Stomach (tissue), 9 donors: ENCODE data around the gene PLA2G3. TPM values are rescaled to one million over a fixed set of nuclear protein-coding genes. Genes with fewer than 3 reads are reported as not detected.

Experiments
- DNase-seq, 2 donors: peaks; one replicate each; pipeline versions ENCODE4 v3.0.0 to v3.0.0-alpha.2; 2013 to 2019
- H3K27ac ChIP-seq, 5 donors: fragments of 200-600 bp in 4 of 5; sonication (generic) in 4 of 5; one replicate each; pipeline ENCODE4 v1.5.1; 2013 to 2019; ENCODE audit warnings: mild to moderate bottlenecking in 1 of 5, moderate library complexity in 1 of 5
- H3K27me3 ChIP-seq, 3 donors: fragments of 200-600 bp; sonication (generic); one replicate each; pipeline ENCODE4 v1.5.1; 2017 to 2019; ENCODE audit warnings: mixed run types in 1 of 3
- H3K36me3 ChIP-seq, 4 donors: fragments of 200-600 bp; sonication (generic); 1 replicate in 3 of 4; 2 replicates in 1 of 4; pipeline ENCODE4 v1.5.1; 2016 to 2019
- H3K4me1 ChIP-seq, 4 donors: fragments of 200-600 bp; sonication (generic); one replicate each; pipeline ENCODE4 v1.5.1; 2016 to 2019
- H3K4me3 ChIP-seq, 4 donors: fragments of 200-600 bp; sonication (generic) in 3 of 4; one replicate each; pipeline ENCODE4 v1.5.1; 2016 to 2019; ENCODE audit warnings: mild to moderate bottlenecking in 1 of 4
- H3K9me3 ChIP-seq, 4 donors: fragments of 200-600 bp; sonication (generic); one replicate each; pipeline ENCODE4 v1.5.1; 2016 to 2019
- EP300 ChIP-seq: sonication (generic); formaldehyde crosslinking; IDR thresholded peaks from one replicate; pipeline ENCODE4 v1.6.1; 2017; ENCODE audit warnings: antibody characterized with exemption
- POLR2A ChIP-seq, 4 donors: fragments of 450-650 bp; IDR thresholded peaks; one replicate each; pipeline ENCODE4 v1.6.1; 2016; ENCODE audit warnings: antibody characterized with exemption in 4 of 4, control low read depth in 2 of 4, mild to moderate bottlenecking in 1 of 4, moderate library complexity in 1 of 4
- POLR2AphosphoS5 ChIP-seq, 3 donors: sonication (generic); formaldehyde crosslinking; IDR thresholded peaks; one replicate each; pipeline ENCODE4 v1.6.1; 2016; ENCODE audit warnings: antibody characterized with exemption in 3 of 3
- WGBS, 5 donors: extraction: QIAGEN DNeasy Blood & Tissue Kit in 3 of 5; methylation state at CpG; one replicate each; pipeline versions ENCODE4 v1.1.5 to v1.1.7; 2013 to 2018; 5-methylcytosine and 5-hydroxymethylcytosine counted together
- intact Hi-C: fragments of 100-400 bp; cut with DNase I; formaldehyde crosslinking; loops from one replicate; pipeline ENCODE4 v1.15.1; 2023; ENCODE audit warnings: low total_unique reads
- polyA plus RNA-seq, 3 donors: library from polyadenylated mRNA; stranded (reverse); fragments of 200-250 nt; gene quantifications; one replicate each; pipeline ENCODE4 v1.2.3, GENCODE V29; 2013
- total RNA-seq, 5 donors: library from RNA; depleted of rRNA; stranded (reverse); fragments of >200 nt; gene quantifications; one replicate each; pipeline versions ENCODE4 v1.1.0 to v1.2.3, GENCODE V29; 2014 to 2016
- TF ChIP-seq, protein P1 (sequence below), 7 experiments: fragments of 450-650 bp in 4 of 7; fragments of 200-600 bp in 3 of 7; sonication (generic) in 3 of 7; IDR thresholded peaks; one replicate each; pipeline ENCODE4 v1.5.1; 2016 to 2019; ENCODE audit warnings: antibody characterized with exemption in 7 of 7, control low read depth in 2 of 7, mild to moderate bottlenecking in 1 of 7
- donor health status: healthy with polysubstance abuse.
- donor health status: Bipolar disorder and iron deficiency.
- donor health status: healthy.

PLA2G3 gene
- total and polyA plus RNA-seq, 8 donors = 0.75 to 2.5 TPM; not detected in 6

DNA sequence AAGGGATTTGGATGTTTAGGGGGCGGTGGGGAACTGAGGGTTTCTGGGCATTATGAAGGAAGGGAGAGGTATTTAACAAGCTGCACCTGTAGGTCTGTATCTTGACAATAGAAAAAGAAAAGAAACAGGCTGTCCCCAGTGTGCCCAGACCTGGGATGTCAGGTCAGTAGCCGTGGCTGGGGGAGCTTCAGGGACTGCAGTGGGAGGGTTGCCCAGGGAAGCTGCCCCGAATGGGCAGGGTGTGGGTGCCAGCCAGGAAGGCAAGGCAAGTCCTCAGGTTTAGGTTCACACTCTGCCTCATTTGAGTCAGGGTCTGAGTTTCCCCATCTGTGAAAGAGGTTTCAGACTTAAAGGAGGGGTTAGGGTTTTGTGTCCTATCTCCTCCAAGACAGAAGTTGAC, 16.0 kb downstream of the PLA2G3 start:
- peak overlapping the region in 1 of 4 donors; percentile 58 for H3K4me3 ChIP-seq
- peaks cover 8 to 23% (median 19%) of the 10 kb centered on the region in 4 donors for H3K4me1 ChIP-seq

DNA sequence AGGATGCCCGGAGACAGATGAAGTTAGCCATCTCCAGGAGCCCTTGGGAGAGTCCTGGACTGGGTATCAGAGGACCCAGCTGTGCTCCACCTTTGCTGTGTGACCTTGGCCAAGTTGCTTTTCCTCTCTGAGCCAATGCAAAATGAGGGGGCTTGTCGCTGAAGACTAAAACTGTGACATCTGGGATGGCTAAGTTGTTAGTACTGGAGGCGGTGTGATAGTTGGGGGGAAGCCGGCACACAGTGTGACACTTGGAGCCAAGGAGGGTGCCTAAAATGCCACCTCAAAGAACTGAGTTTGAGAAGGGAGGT, 17.1 kb downstream of the PLA2G3 start:
- H3K27ac ChIP-seq = peak overlapping the region in 4 of 5 donors; percentile 61 to 81 (median 76)
- no peak for DNase-seq
- H3K4me1 ChIP-seq = peaks cover 8 to 23% (median 19%) of the 10 kb centered on the region in 4 donors
- WGBS, 5 donors = 51 to 64% (median 54%) methylated on average over 4 of the region's 4 CpGs
- peak overlapping the region; percentile 44 to 58 (median 54) for H3K4me3 ChIP-seq
- H3K36me3 ChIP-seq = no peaks in the 10 kb centered on the region
- intact Hi-C loops = no loop called here
- no peaks in the 10 kb centered on the region for H3K9me3 ChIP-seq
- H3K27me3 ChIP-seq = no peaks in the 10 kb centered on the region
- TF ChIP-seq EP300 (no peak), POLR2A (IDR thresholded peaks at IDR 0.05) (no peak), POLR2AphosphoS5 (IDR thresholded peaks at IDR 0.05) (no peak)
- TF ChIP-seq, protein P1, sequence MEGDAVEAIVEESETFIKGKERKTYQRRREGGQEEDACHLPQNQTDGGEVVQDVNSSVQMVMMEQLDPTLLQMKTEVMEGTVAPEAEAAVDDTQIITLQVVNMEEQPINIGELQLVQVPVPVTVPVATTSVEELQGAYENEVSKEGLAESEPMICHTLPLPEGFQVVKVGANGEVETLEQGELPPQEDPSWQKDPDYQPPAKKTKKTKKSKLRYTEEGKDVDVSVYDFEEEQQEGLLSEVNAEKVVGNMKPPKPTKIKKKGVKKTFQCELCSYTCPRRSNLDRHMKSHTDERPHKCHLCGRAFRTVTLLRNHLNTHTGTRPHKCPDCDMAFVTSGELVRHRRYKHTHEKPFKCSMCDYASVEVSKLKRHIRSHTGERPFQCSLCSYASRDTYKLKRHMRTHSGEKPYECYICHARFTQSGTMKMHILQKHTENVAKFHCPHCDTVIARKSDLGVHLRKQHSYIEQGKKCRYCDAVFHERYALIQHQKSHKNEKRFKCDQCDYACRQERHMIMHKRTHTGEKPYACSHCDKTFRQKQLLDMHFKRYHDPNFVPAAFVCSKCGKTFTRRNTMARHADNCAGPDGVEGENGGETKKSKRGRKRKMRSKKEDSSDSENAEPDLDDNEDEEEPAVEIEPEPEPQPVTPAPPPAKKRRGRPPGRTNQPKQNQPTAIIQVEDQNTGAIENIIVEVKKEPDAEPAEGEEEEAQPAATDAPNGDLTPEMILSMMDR (IDR thresholded peaks at IDR 0.05) = no peak

More for the DNA sequence above, 16.0 kb downstream of the PLA2G3 start:
- H3K9me3 ChIP-seq = no peaks in the 10 kb centered on the region
- H3K27ac ChIP-seq = no peak overlapping the region
- TF ChIP-seq, protein P1 (IDR thresholded peaks at IDR 0.05) = no peak
- no peak for TF ChIP-seq POLR2A (IDR thresholded peaks at IDR 0.05)
- intact Hi-C loops = no loop called here
- H3K27me3 ChIP-seq = no peaks in the 10 kb centered on the region
- H3K36me3 ChIP-seq = no peaks in the 10 kb centered on the region
- 51 to 77% (median 56%) methylated on average over 3 of the region's 3 CpGs for WGBS, 5 donors
- DNase-seq = no peak

GRCh38 chr22:31122532-31123291, 17.6 kb downstream of the PLA2G3 start, which contains the start of gene INPP5J:
Gene INPP5J, plus strand, starts transcription at chr22:31122966. Its CDS starts 49 bp downstream, at chr22:31123015.
- Histone ChIP-seq H3K4me1 (peaks cover 8 to 23% (median 19%) of the 10 kb centered on the region in 4 donors), H3K27me3 (no peaks in the 10 kb centered on the region), H3K36me3 (no peaks in the 10 kb centered on the region), H3K4me3 (peak within 1 kb of the TSS; percentile 44 to 58 (median 54)), H3K27ac (peak within 1 kb of the TSS; percentile 44 to 81 (median 74)), H3K9me3 (no peaks in the 10 kb centered on the region)
- intact Hi-C loops = no loop called here
- WGBS, 5 donors = 11 to 39% (median 21%) methylated on average over 5 to 10 of the region's 10 CpGs
- DNase-seq = peak; percentile 69 to 89
- peak in 2 of 3 donors; percentile 17 to 21 for TF ChIP-seq POLR2AphosphoS5 (IDR thresholded peaks at IDR 0.05)
- TF ChIP-seq, protein P1 (IDR thresholded peaks at IDR 0.05) = no peak
- TF ChIP-seq POLR2A (IDR thresholded peaks at IDR 0.05) = no peak
- no peak for TF ChIP-seq EP300

GRCh38 chr22:31122196-31122531, 18.1 kb downstream of the PLA2G3 start:
- intact Hi-C loops = no loop called here
- WGBS, 5 donors = 49 to 75% (median 54%) methylated on average over 2 of the region's 2 CpGs
- H3K4me1 ChIP-seq = peaks cover 8 to 23% (median 19%) of the 10 kb centered on the region in 4 donors
- H3K27ac ChIP-seq = peak overlapping the region; percentile 44 to 81 (median 74)
- TF ChIP-seq, protein P1 (IDR thresholded peaks at IDR 0.05) = no peak
- TF ChIP-seq POLR2AphosphoS5 (IDR thresholded peaks at IDR 0.05) = no peak
- no peak for TF ChIP-seq EP300
- no peak for TF ChIP-seq POLR2A (IDR thresholded peaks at IDR 0.05)
- H3K36me3 ChIP-seq = no peaks in the 10 kb centered on the region
- H3K4me3 ChIP-seq = peak overlapping the region in 2 of 4 donors; percentile 44 to 50
- H3K9me3 ChIP-seq = no peaks in the 10 kb centered on the region
- peak in 1 of 2 donors; percentile 40 for DNase-seq
- no peaks in the 10 kb centered on the region for H3K27me3 ChIP-seq
